ENCODE data around the gene IFNLR1.

IFNLR1 gene

GRCh38 chr1:24149866-24150233, 37.2 kb downstream of the IFNLR1 start:
- no peak for DNase-seq (ENCODE audit: low read depth, low spot score)

DNA sequence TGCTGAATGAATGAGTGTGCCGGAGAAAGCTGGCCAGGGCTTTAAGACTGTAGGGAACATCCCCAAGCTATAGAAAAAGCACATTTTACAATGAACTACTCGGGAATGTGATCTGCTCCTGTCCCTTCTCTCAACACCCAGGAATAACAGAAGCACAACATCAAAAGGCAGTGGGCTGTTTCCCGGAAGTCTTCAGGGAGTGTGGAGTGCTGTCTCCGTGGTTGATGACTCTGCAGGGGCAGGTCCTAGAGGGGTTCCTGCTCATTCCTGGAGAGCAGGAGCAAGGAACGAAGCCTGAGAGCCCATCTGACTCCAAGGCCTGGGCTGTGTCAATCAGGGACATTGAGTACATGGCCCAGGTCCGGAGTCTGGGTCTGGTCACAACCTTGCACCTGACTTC, 39.3 kb downstream of the IFNLR1 start:
- no peak for DNase-seq (ENCODE audit: low read depth, low spot score)

- DNase-seq (ENCODE audit: low read depth, low spot score): no peak
These were observed 39.9 kb downstream of the IFNLR1 start for GRCh38 chr1:24147194-24147593.

- no peak for DNase-seq (ENCODE audit: low read depth, low spot score)
These were observed 44.2 kb downstream of the IFNLR1 start, which contains the start of gene IL22RA1 for GRCh38 chr1:24142546-24143534. Gene IL22RA1 (minus strand): TSS chr1:24143140. CDS start chr1:24143082, 58 bp downstream.

DNA sequence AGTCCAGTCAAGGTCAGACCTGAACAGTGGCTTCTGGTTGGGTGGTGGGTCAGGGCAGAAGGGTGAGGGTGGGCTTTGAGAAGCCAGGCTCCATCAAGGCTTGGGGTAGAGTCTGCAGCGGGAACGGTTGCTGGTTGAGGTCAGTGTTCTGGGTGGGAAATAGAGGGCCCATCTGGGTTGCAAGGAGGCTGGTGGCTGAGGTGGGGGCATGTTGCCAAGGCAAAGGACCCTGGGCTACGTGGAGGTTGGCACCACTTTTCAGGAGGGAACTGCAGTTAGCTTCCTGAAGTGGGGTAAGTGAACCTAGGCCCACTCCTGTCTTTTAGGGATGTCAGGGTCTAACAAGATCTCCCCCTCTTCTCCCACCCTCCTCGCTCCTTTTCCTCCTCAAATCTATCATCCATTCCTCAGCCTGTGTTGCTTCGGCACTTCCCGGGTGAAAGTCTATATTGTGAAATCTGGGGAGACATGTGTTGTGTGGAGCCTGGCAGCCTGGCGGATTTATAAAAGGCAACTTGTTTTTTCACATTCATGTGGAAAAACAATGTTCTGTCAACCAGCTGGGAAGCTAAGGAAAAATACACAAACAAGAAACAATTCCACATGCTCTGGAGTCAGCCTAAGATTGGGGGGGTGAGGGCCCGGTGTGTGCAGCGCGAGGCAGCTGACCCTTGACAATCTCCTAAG, 45.6 kb downstream of the IFNLR1 start:
- DNase-seq (ENCODE audit: low read depth, low spot score): no peak

- no peak for DNase-seq (ENCODE audit: low read depth, low spot score)
These were observed 46.3 kb downstream of the IFNLR1 start for GRCh38 chr1:24140741-24141181.

DNA sequence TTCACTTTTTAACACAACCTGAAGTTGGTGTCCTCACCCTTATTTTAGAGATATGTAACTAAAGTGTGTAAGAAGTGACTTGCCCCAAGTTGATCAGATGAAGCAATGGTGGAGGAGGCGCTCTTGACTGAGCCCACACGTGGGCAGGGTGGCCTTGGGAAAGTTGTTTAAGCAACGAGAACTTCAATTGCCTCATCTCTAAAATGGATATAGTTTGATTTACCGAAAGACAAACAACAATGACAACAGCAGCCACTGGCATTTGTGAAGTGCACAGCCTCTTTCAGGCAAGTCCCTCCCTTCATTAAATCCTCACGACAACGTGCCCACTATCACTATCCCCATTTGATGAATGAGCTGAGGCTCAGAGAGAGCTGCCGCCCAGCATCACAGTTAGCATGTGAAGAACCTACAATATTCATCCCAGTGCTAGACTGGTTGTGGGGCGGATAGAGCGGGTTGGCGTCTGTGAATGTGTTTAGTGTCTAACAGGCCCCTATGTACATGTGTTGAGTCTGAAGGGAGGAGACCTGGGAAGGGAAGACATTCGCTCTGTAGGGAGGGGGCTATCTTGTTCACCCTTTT, 47.2 kb downstream of the IFNLR1 start:
- no peak for DNase-seq (ENCODE audit: low read depth, low spot score)

DNA sequence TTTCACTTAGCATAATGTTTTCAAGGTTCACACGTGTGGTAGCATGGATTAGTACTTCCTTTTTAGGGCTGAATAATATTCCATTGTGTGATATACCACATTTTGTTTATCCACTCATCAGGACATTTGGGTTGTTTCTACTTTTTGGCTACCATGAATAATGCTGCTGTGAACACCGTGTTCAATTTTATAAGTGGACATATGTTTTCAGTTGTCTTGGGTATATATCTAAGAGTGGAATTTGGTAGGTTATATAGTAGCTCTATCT, 47.9 kb downstream of the IFNLR1 start:
- DNase-seq (ENCODE audit: low read depth, low spot score): no peak

DNA sequence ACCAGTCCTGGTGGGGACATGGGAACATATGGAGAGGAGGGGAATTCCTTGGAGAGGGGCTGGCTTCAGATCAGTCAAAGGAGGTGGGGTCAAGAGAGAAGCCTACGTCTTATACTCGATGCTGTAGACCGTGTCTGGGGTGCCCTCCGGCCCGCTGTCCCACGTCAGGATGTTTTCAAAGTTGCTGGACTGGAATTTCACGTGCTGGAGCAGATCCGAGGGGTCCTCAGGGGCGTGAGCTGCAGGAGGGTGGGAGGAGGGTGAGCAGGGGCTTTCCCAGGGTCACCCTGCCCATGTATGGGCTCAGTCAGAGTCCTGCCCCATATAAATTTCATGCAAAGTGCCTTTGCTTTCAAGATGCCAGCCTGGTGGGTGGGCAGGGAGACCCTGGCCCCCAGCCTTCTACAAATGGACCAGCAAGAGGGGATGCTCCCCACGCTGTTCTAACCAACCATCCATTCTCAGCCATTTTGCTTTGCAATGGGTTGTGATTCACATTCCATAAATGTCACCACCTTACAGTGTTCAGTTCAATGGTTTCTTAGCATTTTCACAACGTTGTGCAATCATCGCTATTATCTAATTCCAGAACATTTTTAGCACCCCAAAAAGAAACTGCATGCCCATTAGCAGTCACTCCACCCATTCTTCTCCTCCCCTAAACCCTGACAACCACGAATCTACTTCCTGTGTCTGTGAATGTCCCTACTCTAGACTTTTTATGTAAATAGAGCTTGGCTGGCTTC, 48.4 kb downstream of the IFNLR1 start:
- DNase-seq (ENCODE audit: low read depth, low spot score): no peak

DNA sequence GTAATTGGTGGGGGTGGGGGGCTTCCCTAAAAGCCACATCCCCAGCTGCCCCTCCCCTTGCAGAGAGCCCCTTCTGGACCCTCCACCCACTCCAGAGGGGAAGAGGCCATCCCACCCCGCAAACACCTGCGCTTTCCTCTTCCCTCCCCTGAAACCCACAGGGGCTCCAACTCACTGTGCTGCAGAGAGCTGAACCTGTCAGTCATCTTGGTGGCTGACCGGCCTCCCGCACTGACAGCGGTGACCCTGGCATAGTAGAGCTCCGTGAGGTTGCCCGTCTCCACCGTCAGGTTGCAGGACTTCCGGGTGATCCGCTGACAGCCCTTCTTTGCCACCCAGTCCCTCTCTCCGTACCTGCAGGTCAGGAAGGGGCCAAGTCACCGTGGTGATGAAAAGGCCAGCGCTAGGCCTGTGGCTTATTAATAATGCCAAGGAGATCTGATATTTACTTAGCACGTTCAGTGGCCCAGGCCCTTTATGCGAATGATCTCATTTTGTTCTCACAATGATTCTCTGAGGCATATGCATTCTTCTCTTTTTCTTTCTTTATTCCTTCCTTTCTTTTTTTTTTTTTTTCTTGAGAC, 50.0 kb downstream of the IFNLR1 start:
- no peak for DNase-seq (ENCODE audit: low read depth, low spot score)

- DNase-seq (ENCODE audit: low read depth, low spot score): no peak
These were observed 52.7 kb downstream of the IFNLR1 start for GRCh38 chr1:24134376-24134775.

DNA sequence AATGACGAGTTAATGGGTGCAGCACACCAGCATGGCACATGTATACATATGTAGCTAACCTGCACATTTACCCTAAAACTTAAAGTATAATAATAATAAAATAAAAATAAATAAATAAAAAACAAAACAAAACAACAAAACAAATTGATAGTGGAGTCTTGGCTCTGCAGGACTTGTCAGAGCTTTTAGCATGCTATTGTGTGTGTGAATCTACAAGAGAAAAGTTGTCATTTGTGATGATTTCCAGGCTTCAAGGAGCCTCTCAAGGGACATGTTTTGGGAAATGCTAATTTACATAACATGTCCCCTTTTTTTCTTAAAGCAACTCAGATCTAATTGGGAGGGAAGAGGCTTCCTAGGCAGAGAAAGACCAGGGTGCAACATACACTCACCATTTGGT, 53.3 kb downstream of the IFNLR1 start:
- DNase-seq (ENCODE audit: low read depth, low spot score): no peak

GRCh38 chr1:24130385-24130784, 56.7 kb downstream of the IFNLR1 start:
- DNase-seq (ENCODE audit: low read depth, low spot score): no peak

GRCh38 chr1:24127801-24128363, 59.2 kb downstream of the IFNLR1 start:
- DNase-seq (ENCODE audit: low read depth, low spot score): no peak

DNA sequence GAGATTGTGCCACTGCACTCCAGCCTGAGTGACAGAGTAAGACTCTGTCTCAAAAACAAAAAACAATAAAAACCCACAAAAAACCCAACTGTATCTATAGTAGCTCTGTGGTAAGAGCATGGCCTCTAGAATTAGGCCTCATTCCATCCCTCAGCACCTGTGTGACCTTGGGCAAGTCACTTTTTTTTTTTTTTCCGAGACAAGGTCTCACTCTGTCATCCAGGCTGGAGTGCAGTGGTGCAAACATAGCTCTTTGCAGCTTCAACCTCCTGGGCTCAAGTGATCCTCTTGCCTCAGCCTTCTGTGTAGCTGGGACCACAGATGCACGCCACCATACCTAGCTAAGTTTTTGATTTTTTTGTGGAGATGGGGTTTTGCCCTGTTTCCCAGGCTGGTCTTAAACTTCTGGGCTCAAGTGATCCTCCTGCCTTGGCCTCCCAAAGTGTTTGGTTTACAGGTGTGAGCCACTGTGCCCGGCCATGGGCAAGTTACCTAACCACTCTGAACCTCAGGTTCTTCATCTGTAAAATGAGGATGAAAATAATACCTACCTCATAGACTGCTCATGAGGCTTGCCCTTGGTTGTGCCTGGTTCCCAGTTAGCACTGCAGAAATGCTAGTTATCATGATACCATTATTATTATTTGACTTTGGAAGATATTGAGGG, 59.8 kb downstream of the IFNLR1 start:
- DNase-seq (ENCODE audit: low read depth, low spot score): no peak

GRCh38 chr1:24126672-24127023, 60.4 kb downstream of the IFNLR1 start:
- no peak for DNase-seq (ENCODE audit: low read depth, low spot score)

DNA sequence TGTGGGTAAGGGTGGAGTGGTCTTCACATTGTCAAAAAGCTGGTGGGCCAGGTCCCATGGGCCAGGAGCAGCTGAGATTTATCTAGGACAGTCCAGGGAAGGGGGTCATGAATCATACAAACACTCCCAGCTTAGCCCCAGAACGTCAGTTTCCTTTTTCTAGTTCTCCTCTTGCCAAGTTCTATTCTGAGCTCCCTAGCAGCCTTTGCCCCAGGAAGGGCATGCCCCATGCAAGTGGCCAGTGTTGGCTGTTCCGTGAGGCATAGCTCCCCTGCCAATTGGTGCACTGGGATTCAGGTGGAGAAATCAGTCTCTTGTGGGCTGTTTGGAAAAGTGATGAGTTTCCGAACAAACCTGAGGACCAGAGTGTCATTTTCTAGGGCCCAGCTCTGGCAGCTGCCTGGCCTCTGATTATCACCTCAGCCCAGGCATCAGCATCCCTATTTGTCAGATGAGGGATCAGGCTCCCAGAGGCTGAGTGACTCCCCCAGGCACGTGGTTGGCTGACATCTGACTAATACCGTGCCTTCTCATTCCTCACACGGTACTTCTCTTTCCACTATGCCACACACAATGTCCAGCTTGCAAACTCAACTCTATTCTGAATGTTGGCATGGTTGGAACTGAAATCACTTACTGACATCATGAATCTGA, 60.9 kb downstream of the IFNLR1 start:
- no peak for DNase-seq (ENCODE audit: low read depth, low spot score)

GRCh38 chr1:24125456-24125855, 61.6 kb downstream of the IFNLR1 start:
- DNase-seq (ENCODE audit: low read depth, low spot score): no peak

DNA sequence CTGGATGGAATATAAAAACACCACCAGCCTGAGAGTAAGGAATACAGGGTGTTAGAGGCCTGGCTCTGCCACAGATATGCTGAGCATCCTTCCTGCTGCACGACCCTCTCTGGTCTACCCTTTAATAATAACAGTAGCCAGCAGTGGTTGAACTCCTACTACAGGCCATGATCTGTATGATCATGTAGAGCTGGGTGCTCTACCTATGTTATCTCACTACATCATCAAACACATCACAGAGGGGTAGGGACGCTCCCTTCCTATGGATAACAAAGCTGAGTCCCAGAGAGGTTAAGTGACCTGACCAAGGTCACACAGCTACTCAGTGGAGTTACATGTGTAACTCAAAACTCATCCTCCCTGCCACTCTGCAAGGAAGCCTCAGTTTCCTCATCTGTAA, 62.1 kb downstream of the IFNLR1 start:
- DNase-seq (ENCODE audit: low read depth, low spot score): no peak

DNA sequence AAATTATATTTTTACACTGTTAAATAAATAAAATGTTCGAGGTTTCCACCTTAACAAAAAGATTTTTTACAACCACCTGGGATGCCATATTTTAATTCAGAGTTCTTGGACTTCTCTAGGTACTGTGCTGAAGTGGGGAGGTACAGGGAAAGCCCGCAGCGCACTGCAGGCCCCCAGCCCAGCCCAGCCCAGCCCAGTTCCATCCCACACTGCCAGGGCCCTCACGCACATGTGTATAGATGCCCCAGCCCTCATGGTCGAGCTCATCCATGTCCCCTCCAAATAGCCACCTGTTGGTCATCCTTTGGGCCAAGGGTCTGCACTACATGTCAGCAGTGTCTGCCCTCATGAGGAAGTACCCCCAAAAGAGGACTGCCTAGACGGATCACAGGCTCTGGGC, 63.5 kb downstream of the IFNLR1 start:
- no peak for DNase-seq (ENCODE audit: low read depth, low spot score)
